ENCODE results near the gene COL1A1. TPM values are rescaled to one million over a fixed set of nuclear protein-coding genes. Genes with fewer than 3 reads are reported as not detected.

The COL1A1 gene
- total RNA-seq, 1 experiment from 2014 or later: 23.4 TPM

DNA sequence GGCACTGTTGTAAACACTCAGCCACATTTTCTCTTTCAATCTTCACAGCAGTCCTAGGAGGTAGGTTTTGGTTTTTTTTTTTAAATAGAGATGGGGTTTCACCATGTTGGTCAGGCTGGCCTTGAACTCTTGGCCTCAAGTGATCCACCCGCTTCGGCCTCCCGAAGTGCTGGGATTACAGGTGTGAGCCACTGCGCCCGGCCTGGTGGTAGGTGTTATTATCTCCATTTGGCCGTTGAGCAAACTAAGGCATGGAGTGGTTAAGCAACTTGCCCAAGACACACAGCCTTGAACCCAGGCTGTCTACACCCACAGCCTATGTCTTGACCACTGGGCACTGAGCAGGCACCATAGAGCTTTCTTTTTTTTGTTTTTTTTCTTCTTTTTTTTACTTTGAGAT is 27.0 kb downstream of the COL1A1 start:
- H3K27me3 Mint-ChIP-seq (ENCODE audit: insufficient read depth, unreplicated experiment): no peaks in the 10 kb centered on the region
- H3K36me3 ChIP-seq (ENCODE audit: control insufficient read depth, insufficient read depth, low read length): no peaks in the 10 kb centered on the region
- H3K4me1 Mint-ChIP-seq (ENCODE audit: low read depth, unreplicated experiment): peaks cover 21% of the 10 kb centered on the region
- no peak overlapping the region for H3K4me3 Mint-ChIP-seq (ENCODE audit: unreplicated experiment)
- no TSS peak for BruUV-seq (replicated peaks)
- H3K9me3 Mint-ChIP-seq (ENCODE audit: unreplicated experiment): no peaks in the 10 kb centered on the region
- no peaks in the 10 kb centered on the region for H3K36me3 Mint-ChIP-seq (ENCODE audit: insufficient read depth, unreplicated experiment)
- intact Hi-C loops (cut with micrococcal nuclease; ENCODE audit: unreplicated experiment): no loop called here
- H3K27me3 ChIP-seq (replicated peaks; ENCODE audit: control insufficient read depth, insufficient read depth, low read length): no peaks in the 10 kb centered on the region
- H3K4me3 ChIP-seq (ENCODE audit: low read depth, low read length): no peak overlapping the region
- H3K4me1 ChIP-seq: peaks cover 31% of the 10 kb centered on the region
- DNase-seq: no peak
- ChIA-PET CTCF (interaction anchor here (1.1 kb wide), 1 partner anchor 172 kb away, joined by 3 read pairs; the partner anchor contains the start of gene XYLT2), POLR2A (no interaction called here)
- H3K9me3 ChIP-seq: no peaks in the 10 kb centered on the region
- TF ChIP-seq, protein P1, sequence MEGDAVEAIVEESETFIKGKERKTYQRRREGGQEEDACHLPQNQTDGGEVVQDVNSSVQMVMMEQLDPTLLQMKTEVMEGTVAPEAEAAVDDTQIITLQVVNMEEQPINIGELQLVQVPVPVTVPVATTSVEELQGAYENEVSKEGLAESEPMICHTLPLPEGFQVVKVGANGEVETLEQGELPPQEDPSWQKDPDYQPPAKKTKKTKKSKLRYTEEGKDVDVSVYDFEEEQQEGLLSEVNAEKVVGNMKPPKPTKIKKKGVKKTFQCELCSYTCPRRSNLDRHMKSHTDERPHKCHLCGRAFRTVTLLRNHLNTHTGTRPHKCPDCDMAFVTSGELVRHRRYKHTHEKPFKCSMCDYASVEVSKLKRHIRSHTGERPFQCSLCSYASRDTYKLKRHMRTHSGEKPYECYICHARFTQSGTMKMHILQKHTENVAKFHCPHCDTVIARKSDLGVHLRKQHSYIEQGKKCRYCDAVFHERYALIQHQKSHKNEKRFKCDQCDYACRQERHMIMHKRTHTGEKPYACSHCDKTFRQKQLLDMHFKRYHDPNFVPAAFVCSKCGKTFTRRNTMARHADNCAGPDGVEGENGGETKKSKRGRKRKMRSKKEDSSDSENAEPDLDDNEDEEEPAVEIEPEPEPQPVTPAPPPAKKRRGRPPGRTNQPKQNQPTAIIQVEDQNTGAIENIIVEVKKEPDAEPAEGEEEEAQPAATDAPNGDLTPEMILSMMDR (IDR thresholded peaks at IDR 0.05; ENCODE audit: insufficient read depth in 1 of 2, low read depth in 1 of 2, low read length in 1 of 2, severe bottlenecking in 1 of 2, unreplicated experiment in 1 of 2): no peak
- no peak overlapping the region for H3K27ac Mint-ChIP-seq (ENCODE audit: unreplicated experiment)

DNA sequence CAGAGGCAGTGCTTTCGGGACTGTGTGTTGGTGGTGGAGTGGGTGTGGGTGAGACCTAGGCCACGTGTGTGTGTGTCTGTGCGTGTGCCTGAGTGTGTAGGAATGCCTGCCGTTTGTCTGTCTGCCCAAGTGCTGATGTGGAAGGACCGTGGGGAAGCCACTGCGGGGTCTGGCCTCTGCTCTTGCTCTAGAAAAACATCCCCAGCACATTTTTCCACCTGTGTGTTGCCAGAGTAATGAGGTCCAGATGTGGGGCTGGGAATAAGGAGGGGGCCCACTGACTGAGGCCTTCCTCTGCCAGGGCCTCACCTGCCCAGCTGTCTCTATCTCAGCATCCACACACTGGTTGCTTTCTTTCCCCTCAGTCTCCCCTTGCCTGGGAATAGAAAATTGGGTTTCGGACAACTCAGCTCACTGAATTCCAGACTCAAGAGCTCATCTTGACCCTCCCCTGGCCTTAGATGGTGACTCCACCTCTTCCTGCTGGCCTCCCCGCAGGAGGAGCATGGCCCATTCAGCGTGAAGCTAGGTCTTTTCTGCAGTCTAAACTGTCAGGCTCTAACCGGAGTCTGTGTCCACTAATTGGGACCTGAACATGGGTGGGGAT is 28.0 kb downstream of the COL1A1 start:
- CTCF ChIA-PET: interaction anchor here (1.1 kb wide), 1 partner anchor 8 kb away, joined by 4 read pairs; no protein-coding TSS in a partner anchor
- Mint-ChIP-seq H3K27ac (ENCODE audit: unreplicated experiment) (no peak overlapping the region), H3K4me1 (ENCODE audit: low read depth, unreplicated experiment) (peaks cover 25% of the 10 kb centered on the region), H3K36me3 (ENCODE audit: insufficient read depth, unreplicated experiment) (no peaks in the 10 kb centered on the region), H3K27me3 (ENCODE audit: insufficient read depth, unreplicated experiment) (no peaks in the 10 kb centered on the region), H3K9me3 (ENCODE audit: unreplicated experiment) (no peaks in the 10 kb centered on the region), H3K4me3 (ENCODE audit: unreplicated experiment) (no peak overlapping the region)
- intact Hi-C loops (cut with micrococcal nuclease; ENCODE audit: unreplicated experiment): no loop called here
- no TSS peak for BruUV-seq (replicated peaks)
- Histone ChIP-seq H3K9me3 (no peaks in the 10 kb centered on the region), H3K36me3 (ENCODE audit: control insufficient read depth, insufficient read depth, low read length) (no peaks in the 10 kb centered on the region), H3K4me1 (peaks cover 28% of the 10 kb centered on the region), H3K4me3 (ENCODE audit: low read depth, low read length) (no peak overlapping the region), H3K27me3 (replicated peaks; ENCODE audit: control insufficient read depth, insufficient read depth, low read length) (no peaks in the 10 kb centered on the region)
- no peak for DNase-seq
- POLR2A ChIA-PET: interaction anchor here (0.7 kb wide), 1 partner anchor 183 kb away, joined by 4 read pairs; no protein-coding TSS in a partner anchor
- TF ChIP-seq, protein P1 (IDR thresholded peaks at IDR 0.05; ENCODE audit: insufficient read depth in 1 of 2, low read depth in 1 of 2, low read length in 1 of 2, severe bottlenecking in 1 of 2, unreplicated experiment in 1 of 2): no peak

DNA sequence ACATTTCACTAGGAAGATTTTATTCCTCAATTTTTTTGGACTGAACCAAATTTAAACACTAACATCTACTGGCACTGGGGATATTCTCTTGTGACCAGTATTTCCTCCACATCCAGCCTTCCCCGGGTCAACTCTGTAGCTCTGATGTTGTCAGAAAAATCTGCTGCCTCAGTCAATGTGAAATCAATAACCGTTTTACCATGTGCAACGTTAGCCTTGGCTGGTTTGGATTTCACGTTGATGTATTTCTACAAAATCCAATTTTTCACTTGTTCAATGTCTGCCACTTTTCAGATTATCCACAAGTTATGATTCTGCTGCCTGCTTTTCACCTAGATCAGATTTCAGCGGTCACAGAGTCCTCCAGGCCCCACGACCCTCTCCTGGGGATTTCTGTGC is 28.5 kb downstream of the COL1A1 start:
- POLR2A ChIA-PET: no interaction called here
- Mint-ChIP-seq H3K4me1 (ENCODE audit: low read depth, unreplicated experiment) (peaks cover 20% of the 10 kb centered on the region), H3K9me3 (ENCODE audit: unreplicated experiment) (no peaks in the 10 kb centered on the region), H3K27ac (ENCODE audit: unreplicated experiment) (no peak overlapping the region), H3K36me3 (ENCODE audit: insufficient read depth, unreplicated experiment) (no peaks in the 10 kb centered on the region), H3K4me3 (ENCODE audit: unreplicated experiment) (no peak overlapping the region), H3K27me3 (ENCODE audit: insufficient read depth, unreplicated experiment) (no peaks in the 10 kb centered on the region)
- CTCF ChIA-PET: interaction anchor here (1.0 to 1.1 kb wide), 2 partner anchors 9 to 102 kb away, joined by 3 to 4 read pairs; partner anchors contain the start of gene TMEM92
- H3K36me3 ChIP-seq (ENCODE audit: control insufficient read depth, insufficient read depth, low read length): no peaks in the 10 kb centered on the region
- H3K27me3 ChIP-seq (replicated peaks; ENCODE audit: control insufficient read depth, insufficient read depth, low read length): no peaks in the 10 kb centered on the region
- H3K9me3 ChIP-seq: no peaks in the 10 kb centered on the region
- no TSS peak for BruUV-seq (replicated peaks)
- intact Hi-C loops (cut with micrococcal nuclease; ENCODE audit: unreplicated experiment): no loop called here
- TF ChIP-seq, protein P1 (IDR thresholded peaks at IDR 0.05; ENCODE audit: insufficient read depth in 1 of 2, low read depth in 1 of 2, low read length in 1 of 2, severe bottlenecking in 1 of 2, unreplicated experiment in 1 of 2): no peak
- no peak for DNase-seq
- peaks cover 23% of the 10 kb centered on the region for H3K4me1 ChIP-seq
- no peak overlapping the region for H3K4me3 ChIP-seq (ENCODE audit: low read depth, low read length)

Data from Caco-2 (cell line).